Measurements from ENCODE around the gene TMEM9. TPM values are rescaled to one million over a fixed set of nuclear protein-coding genes. Genes with fewer than 3 reads are reported as not detected.

The TMEM9 gene
- total RNA-seq, 1 experiment from 2014 or later: 97.5 TPM

DNA sequence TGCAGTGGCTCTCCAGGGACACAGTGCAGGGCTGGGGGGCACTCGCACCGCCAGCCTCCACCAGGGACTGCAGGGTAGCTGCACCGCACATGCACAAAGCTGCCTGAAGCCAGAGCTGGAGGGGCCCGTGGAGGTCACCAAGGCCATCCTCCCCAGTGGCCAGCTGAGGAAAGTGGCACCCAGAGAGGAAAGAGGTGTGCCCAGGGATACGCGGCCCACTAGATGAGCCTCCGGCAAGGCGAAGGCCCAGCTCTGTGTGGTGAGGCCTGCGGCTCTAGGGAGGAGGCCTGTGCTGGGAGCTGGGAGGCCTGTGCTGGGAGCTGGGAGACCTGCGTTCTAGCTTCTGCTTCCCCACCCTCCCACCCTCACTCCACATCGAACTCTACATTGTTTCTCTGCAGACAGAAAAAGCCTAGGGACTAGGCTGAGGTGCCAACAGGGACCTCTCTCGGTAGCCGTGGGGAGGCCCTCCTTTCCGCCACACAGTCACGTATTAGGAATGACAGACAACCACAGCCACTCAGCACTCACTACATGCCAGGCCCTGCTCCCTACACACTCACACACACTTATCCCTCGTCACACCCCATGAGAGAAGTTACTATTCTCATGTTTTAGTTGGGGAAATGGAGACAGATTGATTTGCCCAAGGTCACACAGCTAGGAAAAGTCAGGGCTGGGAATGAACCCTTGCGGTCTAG, 26.4 kb downstream of the TMEM9 start:
- peak; percentile 38 for DNase-seq (ENCODE audit: low spot score)

DNA sequence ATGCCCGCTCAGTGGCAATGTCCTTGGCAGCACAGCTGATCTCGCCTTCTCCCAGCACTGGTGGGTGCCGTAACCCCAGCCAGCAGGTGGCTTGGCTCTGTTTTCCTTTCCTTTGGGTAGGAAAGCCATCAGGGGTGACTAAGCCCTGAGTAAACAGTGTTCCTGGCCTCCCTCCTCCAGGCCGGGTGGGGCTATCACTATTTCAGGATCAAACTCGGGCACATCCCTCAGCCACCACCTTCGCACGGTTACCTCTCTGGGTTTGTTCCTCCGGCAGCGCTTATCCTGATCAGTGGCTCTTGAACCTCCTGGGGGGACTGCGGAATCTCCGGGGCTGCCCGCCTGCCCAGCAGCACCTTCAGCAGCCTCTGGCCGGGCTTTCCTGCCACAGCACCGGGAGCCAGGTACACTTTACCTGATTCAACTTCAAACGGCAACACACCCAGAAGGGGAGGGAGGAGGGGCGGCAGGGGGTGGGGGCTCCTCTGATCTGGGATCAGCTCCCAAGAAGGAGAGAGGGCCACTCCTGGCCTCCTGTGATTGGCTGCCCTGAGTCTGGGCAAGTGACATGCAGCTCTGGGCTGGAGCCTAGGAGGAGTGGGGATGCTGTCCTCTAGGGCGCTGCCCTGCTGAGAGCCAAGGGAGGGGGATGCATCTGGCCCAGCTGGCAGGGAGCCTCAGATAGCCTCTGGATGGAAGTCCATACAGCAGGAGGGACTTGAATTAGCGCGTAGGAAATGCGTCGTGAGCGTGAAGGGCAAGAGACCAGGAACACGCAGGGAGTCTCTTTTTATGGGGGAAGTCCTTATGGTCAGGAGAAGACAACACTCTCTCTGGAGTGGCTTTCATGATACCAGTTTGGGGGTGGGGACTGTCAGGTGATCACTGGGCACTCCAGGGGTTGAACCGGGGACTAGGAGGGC, 27.2 kb downstream of the TMEM9 start, which contains the start of gene ASCL5:
Gene ASCL5 (minus strand): TSS at position 353 of the 923 bp plus-strand sequence. CDS start 11,812 bp downstream, outside the sequence.
- peak; percentile 52 for DNase-seq (ENCODE audit: low spot score)

DNA sequence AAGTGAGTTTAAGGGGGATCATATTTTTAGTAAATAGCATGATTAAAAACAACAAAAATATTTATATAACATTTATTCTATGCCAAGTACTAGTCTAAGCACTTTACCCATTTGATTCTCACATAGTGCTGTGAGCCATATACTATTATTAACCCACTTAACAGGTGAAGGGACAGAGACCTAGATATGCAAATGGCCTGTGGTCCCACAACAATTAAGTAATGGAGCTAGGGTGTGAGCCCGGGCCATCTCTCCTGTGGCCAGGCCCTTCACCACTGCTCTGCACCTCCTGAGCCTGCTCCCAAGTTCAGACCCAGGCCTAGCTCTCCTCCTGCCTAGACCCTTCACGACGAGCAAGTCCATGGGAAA, 27.8 kb downstream of the TMEM9 start:
- no peak for DNase-seq (ENCODE audit: low spot score)

DNA sequence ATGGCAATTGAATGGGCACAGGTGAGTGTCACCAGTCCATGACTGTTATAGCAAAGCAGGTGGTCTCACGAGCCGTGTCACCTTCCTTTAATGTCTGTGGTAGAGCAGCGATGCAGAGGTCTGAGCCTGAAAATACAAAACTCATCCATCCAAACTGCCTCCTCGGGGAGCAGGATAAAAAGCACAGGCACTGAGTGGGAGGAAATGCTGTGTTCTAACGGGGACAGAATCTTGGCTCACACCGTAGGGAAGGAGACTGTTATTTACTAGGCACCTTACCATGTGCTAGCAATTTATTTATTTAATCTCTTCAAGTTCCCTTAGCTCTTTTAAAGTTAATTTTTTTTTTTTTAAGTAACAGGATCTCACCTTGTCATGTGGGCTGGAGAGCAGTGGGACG, 28.5 kb downstream of the TMEM9 start:
- no peak for DNase-seq (ENCODE audit: low spot score)

DNA sequence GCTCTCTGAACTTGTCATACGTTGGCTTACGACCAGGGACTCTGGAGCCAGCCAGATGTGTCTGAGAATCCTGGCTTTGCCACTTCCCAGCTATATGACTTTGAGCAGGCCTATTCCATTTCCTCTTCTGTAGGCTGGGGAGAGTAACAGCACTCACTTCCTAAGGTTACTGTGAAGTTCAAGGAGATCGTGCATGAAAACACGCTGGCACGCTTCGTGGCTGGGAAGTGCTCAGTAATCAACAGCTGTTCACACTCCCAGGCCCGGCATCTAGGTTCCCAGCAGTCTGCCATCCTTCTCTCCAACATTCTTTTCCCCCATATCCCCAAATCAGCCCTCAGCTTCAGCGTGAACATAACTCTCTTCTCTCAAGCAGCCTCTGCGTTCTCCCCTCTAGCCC, 29.3 kb downstream of the TMEM9 start:
- no peak for DNase-seq (ENCODE audit: low spot score)

DNA sequence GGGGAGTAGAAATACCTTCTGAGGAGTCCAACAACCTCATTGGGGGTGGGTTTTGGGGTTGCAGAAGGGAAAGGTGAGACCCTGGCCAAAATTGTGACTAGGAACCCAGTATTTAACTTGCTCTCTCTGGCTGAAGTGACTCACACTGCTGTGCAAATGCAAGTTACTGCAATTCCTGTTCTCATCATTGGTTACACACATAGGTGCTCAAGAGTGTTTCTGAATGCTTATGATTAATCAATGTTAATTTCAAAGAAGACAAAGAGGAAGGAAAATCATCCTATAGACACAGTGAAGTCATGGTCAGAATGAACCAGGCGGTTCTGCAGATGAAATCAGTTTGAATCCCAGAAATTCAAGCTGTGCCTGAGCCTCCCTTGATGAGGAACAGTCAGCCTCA, 30.4 kb downstream of the TMEM9 start:
- DNase-seq (ENCODE audit: low spot score): no peak

DNA sequence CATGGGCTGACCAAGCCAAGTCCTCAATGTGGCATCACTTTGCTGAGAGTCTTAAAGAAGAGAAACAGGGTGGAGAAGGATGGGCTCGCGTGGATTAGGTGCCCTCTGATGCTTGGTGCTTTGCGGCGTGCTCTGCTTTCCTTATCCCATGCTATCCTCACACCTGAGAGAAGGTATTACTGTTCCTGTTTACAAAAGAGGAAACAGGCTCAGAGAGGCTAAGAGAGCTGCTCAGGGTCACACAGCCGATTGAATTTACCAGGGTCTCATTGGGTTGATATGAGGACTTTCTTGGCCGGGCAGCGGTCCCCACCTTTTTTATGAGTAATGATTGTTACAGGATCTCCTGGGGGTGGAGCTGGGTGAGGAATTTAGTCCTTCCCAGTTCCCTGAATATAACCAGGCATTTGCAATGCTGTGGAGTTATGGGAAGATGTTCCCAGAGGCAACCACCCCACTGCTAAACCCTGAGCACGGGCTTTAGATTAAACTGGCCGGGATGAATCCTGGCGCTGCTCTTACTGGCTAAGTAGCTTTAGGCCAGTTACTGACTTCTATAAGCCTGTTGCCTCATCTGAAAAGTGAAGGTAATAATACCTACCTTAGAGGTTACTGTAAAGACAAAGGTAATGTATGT, 31.8 kb downstream of the TMEM9 start:
- DNase-seq (ENCODE audit: low spot score): no peak

DNA sequence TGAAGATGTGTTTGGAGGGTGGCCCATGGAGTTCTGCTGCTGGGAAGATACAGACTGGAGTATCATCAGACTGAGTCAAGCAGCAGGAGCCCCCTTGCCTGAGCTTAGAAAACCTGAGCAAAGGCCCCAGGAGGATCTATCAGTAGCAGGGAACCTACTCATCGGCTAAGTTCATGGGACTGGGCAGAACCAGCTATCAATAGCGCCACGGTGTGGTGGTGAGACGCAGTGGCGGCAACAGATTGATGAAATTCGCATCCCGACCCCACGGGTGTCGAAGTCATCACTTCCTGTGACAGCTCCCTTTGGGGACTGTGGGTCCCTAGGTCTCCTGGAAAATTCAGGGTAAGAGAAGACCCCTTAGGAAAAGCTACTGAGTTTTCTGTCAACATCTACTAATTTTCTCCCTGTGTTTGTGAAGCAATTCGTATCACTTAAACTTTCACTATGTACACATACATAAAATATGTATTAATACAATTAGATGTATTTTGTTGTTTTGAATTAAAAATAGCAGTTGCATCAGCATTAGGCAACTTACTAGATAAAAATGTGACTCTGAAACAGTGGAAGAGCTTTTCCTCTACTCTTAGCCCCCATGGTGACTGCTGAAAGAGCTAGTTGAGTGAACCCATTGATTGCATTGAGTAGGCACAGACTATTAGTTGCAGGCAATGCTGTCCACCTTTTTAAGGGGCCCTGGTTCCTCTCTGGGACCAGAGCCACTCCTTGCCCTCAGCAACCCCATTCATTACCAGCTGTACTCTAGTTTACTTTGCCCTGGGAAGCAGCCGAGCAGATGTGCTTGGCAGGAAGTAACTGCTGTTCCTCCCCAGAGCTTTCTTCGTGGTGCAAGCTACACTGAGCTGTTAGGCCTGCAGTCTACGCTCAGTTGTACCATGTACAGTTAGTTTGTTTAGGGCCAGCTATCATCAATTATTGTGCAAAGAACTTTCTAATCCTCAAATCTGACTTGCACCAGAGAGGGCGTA, 34.8 kb downstream of the TMEM9 start:
- peak; percentile 42 for DNase-seq (ENCODE audit: low spot score)

DNA sequence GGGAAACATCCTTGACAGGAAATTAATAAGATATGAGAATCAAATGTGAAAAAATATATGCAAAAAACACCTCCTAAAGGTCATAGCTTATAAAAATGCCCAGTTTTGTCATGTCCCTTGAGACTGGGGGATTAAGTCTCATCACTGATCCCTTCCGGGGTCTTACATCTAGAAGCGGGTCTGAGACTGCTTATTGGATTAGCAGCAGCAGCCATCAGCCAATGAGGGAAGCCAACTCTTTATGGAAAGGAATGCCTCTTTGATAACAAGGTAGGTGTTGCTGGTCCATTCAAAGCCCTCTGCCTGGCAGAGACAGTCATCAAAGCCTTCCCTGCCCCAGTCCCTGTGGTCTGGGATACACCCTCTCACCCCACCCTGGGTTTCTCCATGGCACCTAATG, 38.2 kb downstream of the TMEM9 start:
- DNase-seq (ENCODE audit: low spot score): no peak

DNA sequence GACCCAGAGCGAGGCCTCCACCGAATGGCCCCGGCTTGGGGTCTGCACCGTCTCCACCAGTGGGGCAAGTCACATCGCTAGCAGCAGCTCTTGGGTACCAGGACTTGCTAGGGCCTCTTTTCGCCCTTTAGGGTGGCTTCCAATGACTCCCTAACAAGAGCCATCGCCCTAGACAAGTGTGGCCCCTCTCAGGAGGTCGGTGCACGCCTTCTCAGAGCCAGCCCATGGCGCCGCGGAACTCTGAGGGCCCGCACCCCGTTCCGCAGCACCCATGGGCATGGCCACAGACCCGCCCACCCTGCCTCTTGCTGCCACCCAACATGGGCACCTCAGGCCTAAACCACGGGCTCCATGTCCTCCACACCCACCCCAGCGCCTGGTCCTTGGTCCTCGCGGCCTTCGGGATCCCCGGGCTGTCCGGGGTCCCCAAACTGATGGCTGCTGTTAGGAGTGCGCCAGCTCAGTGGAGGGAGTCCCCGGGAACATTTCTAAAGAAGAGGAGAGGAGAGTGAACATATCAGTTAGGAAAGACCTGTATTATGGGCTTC, 38.8 kb downstream of the TMEM9 start:
- no peak for DNase-seq (ENCODE audit: low spot score)

DNA sequence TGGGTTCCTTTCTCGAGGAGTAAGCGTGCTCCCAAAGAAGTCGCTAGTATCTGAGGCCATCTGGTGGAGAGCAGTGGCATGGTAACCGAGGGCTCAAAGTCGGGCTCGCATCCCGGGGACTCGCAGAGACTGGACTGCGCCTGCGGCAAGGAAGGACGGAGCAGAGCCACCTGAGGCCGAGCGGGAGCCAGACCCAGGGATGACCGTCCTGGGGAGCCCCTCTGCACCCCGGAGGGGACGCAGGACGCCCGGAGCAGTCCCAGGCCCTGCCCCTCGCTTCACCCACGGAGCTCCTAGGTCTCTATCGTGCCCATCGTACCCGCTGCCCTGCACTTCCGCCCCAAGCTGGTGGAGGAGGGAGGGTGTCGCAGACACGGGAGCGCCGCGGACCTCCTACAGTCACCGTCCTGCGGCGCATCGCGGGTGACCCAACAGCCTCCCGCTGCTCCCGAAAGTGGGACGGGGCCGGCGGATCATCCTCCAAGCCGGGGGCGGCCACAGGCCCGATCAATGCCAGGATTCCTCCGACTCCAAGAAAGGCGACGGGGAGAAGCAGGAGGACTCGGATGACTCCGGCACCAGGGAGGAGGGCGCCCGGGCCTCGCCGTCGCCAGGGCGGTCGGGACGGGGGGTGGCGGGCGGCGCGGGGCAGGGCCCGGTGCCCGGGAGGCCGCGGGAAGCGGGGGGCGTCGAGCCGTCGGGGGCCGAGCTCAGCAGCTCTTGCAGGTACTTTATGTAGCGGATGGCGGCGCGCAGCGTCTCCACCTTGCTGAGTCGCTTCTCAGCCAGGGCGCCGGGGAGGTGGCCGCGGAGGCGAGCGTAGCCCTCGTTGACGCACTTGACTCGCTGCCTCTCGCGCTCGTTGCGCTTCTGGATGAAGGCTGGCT, 39.8 kb downstream of the TMEM9 start:
- peak; percentile 91 for DNase-seq (ENCODE audit: low spot score)

DNA sequence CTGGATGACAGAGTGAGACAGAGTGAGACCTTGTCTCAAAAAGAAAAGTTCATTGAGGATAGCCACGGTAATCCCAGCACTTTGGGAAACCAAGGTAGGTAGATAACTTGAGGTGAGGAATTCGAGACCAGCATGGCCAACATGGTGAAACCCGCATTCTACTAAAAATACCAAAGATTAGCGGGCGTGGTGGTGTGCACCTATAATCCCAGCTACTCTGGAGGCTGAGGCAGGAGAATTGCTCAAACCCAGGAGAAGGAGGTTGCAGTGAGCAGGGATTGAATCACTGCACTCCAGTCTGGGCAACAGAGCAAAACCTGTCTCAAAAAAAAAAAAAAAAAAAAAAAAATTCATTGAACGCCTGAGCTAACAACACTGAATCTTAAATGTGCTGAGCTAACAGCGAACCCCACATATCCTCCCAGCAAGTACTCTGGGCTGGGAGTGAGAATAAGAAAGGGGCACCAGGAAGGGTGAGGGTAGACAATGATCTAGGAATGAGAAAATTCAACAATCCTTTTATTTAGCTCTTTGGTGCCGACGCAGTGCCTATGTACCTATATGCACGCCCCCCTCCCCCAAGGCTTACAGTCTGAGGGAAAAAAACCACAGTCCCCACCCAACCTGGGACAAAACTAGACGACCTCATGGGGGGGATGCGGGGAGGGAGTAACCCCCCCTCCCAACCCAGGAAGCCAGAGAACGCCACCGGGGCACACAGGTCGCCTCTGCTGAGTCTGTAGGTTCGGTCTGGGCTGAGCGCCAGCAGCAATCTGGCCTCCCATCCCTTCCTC, 40.6 kb downstream of the TMEM9 start:
- no peak for DNase-seq (ENCODE audit: low spot score)

DNA sequence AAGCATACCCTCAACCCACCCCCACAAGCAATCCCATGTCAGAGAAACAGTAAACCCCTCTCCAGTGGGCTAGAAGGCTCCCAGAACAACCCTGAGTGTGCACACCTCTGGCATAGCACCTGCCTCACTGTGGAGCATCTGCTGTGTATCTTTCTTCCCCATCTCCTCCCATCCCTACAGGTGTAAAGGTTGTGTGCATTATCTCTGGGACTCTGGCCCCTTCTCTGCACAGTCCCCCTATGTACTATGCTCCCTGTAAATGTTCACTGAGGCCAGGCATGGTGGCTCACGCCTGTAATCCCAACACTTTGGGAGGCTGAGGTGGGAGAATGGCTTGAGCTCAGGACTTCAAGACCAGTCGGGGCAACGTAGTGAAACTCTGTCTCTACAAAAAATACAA, 41.3 kb downstream of the TMEM9 start:
- no peak for DNase-seq (ENCODE audit: low spot score)

DNA sequence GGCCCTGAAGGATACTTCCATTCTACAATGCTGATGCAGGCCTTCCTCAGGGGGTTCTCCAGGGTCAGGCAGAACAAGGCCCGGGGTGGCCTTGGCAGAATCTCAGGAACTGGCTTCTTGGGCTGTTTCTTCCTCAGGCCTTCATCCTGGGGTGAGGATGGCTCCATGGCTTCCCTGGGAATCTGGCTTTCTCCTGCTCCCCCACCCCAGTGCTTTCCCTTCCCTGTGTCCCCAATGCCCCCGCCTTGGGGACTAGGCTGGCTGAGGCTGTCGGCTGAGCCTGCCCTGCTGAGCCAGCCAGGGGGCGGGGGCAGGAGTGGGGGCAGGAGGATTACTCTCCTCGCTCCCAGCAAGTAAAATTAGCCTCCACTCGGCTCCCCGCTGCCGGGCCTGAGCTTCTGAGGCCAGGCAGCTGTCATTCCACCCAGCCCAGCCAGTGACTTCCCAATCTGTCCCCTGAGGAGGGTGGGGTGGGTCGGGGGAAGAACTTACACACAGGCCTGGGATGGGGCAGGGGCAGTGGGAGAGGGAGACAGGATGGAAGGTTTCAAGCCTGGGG, 42.0 kb downstream of the TMEM9 start, which contains the start of gene CACNA1S:
Gene CACNA1S (minus strand): TSS at position 254 of the 559 bp plus-strand sequence. CDS start 87 bp downstream, at position 167.
- DNase-seq (ENCODE audit: low spot score): no peak

DNA sequence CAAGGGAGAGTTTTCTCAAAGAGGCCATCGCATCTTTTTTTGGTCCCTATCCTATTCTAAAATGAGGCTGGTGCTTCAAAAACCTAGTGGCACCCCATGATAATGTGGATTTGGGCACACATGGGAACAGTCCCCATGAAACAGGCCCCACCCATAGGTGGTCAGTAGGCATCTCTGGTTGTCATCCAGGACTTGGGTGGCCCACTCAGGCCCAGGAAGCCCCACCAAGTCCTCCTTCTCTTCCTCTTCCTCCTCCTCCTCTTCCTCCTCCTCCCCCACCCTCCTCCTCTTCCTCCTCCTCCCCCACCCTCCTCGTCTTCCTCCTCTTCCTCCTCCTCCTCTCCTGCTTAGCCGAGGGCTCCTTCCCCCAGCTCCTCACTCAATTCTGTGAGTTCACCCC, 42.6 kb downstream of the TMEM9 start:
- DNase-seq (ENCODE audit: low spot score): no peak

DNA sequence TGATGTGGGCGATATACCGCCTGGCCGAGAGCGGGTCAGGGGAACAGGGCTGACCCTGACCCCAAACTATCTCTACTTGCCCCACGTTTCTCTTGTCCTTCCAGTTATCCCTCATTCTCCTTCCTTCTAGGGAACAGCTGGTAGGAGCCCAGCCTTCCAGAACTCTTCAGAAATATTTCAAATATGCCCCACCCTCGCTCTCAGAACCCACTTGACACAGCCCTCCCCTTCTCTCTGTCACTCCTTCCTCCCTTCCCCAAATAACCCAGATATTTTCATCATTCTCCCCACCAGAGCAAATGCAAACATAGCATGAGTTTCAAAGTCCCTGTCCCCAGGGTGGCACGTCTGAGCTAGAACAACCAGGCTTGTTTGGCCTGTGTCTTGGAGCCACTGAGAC, 43.1 kb downstream of the TMEM9 start:
- no peak for DNase-seq (ENCODE audit: low spot score)

DNA sequence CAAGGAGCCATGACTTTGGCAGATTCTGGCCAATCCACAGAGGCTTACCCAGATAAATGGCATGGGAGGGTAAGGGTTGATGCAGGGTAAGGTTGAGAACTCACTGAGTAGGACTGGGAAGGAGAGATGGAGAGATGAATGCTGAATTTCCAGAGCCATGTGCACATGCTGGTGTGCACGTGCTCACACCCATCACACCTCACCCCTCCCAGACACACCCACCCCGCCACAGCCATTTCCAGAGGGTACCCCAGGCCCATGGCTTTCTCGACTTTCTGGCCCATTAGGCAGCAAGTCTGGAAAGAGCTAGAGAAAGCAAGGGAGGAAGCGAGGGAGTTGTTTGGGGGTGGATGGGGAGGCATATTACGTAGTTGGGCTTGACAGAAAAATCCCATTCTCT, 43.7 kb downstream of the TMEM9 start:
- no peak for DNase-seq (ENCODE audit: low spot score)

DNA sequence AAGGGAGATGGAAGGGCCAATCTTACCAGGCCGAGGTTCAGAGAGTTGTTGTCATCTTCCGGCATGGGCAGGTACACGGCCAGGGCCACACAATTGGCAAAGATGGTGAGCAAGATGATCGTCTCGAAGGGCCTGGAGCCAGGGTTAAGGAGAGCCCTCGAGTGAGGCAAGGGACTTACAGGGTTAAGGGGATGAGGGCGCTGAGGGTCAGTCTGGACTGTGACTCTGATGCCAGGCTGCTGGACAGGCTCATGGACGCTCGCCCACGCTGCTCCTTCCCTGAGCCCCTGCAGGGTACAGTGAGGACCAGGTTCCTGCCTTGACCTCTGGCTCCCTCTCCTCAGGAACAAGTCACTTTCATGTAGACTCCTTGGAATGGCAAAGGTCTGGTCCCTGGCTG, 44.1 kb downstream of the TMEM9 start:
- DNase-seq (ENCODE audit: low spot score): no peak

DNA sequence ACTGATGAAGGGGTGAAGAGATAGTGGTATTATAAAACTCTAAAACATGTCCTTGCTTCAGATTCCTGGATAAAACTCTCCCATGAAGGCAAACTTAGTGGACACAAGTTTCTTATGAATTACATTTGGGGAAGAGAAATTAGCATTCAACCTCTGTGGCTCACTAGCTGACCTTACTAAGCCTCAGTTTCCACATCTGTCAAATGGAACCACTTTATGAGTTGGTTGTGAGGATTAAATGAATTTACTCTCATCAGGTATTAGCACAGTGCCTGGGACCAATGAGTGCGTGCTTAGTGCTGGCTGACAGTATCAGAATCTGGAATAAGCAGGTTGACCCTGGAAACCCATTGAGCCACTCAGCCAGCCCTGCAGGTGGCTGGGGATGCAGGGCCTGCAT, 44.6 kb downstream of the TMEM9 start:
- no peak for DNase-seq (ENCODE audit: low spot score)

Data from H4 (cell line).